H54 (cell line): ENCODE results near the gene ABCF3.

ENCODE experiments used
- DNase-seq: peaks from one replicate; pipeline ENCODE4 v3.0.0; 2011; ENCODE audit warnings: low spot score, mixed read lengths; ENCODE audit not compliant: insufficient read length
- FAIRE-seq: peaks from 3 replicates; lab custom pipeline; 2011; peaks lifted over from hg19 to GRCh38; lab: Jason Lieb, UNC
- POLR2A ChIP-seq: IDR thresholded peaks from 2 replicates; pipeline ENCODE4 v1.6.1; 2011; ENCODE audit warnings: low read depth, mild to moderate bottlenecking, low read length

Gene ABCF3

DNA sequence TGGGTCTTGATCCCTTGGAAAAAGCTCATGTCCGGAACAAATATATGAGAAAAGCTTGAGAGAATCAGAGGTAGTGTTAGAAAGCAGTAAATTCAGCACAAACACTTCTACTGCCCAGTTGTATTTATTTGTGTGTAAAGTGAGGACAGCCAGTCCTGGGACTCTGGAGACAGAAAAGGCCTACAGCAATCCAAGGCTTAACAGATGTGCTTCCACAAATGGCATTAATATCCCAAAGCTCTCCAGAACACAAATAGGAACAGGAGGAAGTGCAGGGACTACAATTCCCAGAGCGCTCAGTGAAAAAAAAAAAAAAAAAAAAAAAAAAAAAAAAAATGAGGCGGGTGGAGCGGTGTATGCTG, 11.7 kb upstream of the ABCF3 start:
- no peak for FAIRE-seq
- no peak for TF ChIP-seq POLR2A

DNA sequence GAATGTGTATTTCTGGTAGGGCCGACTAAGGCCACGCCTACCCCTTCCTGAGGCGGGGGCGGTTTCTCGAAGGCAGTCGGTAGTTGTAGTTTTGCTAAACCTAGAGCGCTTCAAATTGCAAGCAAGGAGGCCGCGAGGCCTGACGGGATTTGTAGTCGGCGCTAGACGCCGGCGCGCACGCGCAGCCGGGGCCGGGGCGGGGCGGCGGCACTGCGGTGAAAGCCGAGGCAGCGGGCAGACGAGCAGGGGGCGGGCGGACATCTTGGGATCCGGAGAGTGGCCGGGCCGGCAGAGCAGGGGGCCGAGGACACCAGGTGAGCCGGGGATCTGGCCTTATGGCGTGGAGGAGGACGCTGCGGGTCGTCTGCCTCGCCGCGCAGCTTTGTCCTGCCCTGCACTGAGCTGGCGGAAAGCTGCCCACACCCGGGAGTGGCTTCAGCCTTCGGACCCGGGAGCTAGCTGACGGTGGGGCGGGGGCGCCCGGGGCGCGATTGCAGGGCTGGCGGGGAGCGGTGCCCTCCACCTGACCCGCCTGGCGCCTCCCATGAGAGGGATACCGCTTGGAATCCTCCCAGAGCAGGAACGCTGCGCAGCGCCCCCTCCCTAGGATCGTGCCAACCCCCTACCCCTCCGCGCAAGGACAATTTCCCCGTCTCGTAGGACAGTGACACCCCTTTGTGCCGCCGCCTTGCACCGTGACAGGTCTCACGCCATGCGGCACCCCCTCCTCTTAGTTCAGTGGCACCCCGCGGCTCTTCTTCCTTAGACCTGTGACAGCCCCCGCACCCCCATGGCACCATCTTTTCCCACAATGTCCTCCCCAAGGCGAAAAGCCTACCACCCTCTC, 11.1 kb upstream of the ABCF3 start, which contains the start of gene AP2M1:
TSS of gene AP2M1 (plus strand) at position 210 of the 847 bp plus-strand sequence. CDS start 2,139 bp downstream, outside the sequence.
- TF ChIP-seq POLR2A: peak; percentile 90
- FAIRE-seq: peak; percentile 15
- peak; percentile 96 for DNase-seq

More for the DNA sequence above, 11.7 kb upstream of the ABCF3 start:
- no peak for DNase-seq

DNA sequence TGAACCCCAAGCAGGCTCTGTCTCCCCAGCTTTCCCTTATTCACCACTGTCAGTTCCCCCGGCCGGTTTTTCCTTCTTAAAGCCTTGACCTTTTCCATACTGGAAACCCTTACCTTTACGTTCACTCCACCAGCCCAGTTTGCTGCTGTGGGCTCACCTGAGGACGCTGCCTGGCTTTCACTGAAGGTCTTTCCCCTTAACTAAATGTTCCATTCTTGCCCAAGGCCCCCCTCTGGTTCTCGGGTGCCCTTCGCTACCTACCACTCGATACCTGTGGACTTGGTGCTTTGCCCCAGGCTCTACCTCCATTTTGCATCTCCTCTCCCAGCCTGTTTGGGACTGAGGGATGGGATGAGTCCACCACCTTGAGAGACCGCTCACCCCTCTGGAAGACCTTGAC, 10.5 kb upstream of the ABCF3 start:
- FAIRE-seq (no peak), DNase-seq (no peak)
- no peak for TF ChIP-seq POLR2A

DNA sequence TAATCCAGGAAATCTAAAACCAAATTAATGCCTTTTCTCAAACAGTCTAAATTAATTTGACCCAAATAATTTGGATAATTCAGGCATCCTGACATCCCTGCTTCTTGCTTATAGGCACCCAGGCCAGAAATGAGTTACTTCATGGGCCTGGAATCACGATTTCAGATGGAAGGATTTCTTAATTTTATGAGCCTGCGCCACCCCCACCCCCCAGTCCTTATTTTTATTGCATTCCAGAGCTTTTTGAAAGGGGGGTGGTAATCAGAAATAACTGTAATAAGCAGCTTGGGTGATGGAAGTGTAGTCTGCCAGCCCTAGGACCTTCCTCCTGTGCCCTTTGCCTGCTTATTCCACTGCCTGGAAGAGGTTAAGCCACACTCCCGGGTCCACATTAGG, 10.0 kb upstream of the ABCF3 start:
- no peak for DNase-seq
- no peak for TF ChIP-seq POLR2A
- FAIRE-seq: no peak

DNA sequence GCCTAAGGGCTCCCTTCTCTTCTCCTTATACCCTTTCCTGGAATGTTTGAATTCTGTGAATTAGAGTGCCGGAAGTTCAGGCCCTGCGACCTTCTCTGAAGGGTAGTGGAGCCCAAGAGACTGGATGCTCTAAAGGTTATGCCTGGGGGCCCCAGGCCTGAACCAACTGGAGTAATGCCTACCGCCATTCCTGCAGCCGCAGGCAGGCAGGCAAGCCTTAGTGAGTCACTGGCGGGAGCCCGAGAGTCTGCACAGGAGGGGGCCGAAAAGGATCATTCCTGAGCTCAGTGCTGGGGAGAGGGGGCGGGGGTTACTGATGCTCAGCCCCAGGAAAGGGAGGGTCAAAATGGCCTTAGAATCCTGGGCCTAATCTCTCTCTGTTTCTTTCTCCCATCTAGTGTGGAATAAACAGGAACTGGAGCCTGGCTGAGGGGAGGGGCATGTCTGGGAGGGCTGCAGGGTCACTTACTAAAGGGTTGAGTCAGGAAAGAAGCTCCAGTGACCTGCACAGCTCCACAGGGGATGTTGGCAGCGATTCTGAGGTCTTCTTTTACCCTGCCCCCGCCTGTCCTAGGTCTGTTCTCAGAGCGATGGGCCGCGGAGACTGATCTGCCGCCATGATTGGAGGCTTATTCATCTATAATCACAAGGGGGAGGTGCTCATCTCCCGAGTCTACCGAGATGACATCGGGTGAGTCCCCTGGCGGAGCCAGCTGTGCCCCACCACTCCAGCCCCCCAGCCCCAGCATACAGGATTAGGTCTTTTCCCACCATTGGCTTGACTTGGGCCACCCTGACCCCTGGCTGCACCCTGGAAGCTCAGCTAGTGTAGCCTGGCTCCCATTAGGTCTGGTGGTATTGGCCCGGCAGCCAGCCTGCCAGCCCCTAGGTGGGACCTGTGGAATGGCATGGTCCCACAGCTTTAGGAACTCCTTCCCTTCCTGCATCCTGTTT, 9.3 kb upstream of the ABCF3 start:
- peak; percentile 96 for DNase-seq
- FAIRE-seq: peak; percentile 88
- peak; percentile 56 for TF ChIP-seq POLR2A

DNA sequence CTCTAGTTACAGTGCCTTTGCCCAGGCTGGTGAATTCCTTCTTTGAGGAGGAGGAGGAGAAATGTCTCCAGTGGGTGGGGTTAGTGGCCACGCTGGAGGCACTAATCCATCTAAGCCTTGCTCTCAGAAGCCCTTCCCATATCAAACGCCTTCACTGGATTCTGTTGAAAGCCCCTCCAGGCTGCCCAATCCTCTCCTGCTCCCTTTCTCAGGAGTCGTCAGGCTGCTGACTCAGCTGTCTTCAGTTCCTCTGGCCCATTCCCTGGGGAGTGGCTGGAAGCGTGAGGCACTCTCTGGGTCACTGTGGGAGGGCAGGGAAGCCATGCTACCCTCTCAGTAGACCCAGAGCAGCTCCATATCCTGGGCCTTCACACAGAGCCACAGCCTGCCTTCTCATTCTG, 8.7 kb upstream of the ABCF3 start:
- no peak for FAIRE-seq
- no peak for TF ChIP-seq POLR2A
- no peak for DNase-seq

DNA sequence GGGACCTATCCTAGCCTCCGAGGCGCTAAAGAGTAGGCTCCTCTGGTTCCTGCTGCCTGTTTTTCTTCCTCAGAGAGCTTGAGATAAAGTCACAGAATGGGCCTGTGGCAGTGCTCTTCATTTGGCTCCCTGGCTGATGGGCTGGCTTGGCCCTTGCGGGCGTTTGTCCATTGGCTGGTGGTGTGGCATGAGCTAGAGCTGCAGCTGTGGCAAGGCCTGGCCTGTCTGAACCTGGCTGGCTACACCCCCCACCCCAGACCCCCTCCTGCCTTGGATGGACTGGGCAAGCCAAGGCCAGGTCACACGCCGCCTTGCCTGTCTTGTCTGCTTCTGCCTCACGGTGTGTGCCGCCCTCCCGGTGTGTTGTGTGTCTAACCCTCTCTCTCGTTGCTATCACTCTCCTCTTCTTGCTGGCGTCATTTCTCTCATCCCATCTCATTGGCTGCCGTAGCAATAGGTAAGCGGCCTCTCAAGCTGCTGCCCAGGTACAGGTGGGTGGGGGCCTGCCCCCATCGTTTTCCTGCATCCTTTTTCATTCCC, 8.2 kb upstream of the ABCF3 start:
- no peak for TF ChIP-seq POLR2A
- FAIRE-seq: no peak
- no peak for DNase-seq

DNA sequence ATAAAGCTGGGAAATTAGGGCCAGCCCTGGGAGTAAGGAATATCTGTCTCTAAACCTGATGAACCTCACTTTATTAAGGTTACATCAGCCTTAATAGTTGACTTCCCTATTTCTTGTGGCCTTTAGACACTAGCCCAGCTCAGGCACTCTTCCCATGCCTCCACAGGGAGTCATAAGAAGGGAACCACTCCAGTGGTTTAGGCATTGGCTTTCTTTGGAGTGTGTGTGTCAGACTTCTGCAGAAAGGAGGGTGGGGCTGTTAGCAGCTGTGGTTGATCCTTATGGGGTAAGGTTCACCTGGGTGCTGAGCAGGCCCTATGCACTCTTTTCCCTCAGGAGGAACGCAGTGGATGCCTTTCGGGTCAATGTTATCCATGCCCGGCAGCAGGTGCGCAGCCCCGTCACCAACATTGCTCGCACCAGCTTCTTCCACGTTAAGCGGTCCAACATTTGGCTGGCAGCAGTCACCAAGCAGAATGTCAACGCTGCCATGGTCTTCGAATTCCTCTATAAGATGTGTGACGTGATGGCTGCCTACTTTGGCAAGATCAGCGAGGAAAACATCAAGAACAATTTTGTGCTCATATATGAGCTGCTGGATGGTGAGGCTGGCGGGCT, 7.4 kb upstream of the ABCF3 start:
- FAIRE-seq: no peak
- DNase-seq: no peak
- TF ChIP-seq POLR2A: no peak

DNA sequence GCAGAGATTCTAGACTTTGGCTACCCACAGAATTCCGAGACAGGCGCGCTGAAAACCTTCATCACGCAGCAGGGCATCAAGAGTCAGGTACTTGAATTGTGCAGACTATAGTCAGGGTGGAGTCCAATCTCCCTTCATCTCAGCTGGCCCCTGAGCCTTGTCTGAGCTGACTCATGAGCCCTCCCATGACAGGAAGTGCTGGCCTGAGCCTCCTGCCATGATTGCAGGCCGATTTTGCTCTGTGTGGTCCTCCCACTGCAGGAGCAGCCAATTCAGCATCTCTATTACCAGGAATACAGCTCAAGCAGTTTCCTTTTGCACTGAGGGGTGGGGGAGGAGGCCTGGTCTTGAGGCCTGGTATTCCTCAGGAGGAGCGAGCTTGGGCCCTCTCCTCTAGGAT, 5.8 kb upstream of the ABCF3 start:
- peak; percentile 52 for FAIRE-seq
- DNase-seq: peak; percentile 84
- TF ChIP-seq POLR2A: no peak

DNA sequence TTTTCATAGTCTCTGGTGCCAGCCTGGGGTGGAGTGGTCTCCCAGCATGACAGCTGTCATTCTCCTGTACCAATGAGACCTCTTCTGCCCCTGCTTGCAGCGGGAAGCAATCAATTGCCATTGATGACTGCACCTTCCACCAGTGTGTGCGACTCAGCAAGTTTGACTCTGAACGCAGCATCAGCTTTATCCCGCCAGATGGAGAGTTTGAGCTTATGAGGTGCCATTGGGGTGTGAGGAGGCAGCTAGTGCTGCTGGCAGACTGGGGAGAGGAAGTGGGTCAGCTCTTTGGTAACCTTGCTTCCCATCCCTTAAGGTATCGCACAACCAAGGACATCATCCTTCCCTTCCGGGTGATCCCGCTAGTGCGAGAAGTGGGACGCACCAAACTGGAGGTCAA, 4.4 kb upstream of the ABCF3 start:
- no peak for FAIRE-seq
- no peak for TF ChIP-seq POLR2A

DNA sequence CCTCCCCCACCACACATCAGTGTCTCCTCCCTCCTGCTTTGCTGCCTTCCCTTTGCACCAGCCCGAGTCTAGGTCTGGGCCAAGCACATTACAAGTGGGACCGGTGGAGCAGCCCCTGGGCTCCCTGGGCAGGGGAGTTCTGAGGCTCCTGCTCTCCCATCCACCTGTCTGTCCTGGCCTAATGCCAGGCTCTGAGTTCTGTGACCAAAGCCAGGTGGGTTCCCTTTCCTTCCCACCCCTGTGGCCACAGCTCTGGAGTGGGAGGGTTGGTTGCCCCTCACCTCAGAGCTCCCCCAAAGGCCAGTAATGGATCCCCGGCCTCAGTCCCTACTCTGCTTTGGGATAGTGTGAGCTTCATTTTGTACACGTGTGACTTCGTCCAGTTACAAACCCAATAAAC, 2.3 kb upstream of the ABCF3 start:
- FAIRE-seq: no peak
- no peak for DNase-seq
- TF ChIP-seq POLR2A: no peak

More for the DNA sequence above, 4.4 kb upstream of the ABCF3 start:
- no peak for DNase-seq

DNA sequence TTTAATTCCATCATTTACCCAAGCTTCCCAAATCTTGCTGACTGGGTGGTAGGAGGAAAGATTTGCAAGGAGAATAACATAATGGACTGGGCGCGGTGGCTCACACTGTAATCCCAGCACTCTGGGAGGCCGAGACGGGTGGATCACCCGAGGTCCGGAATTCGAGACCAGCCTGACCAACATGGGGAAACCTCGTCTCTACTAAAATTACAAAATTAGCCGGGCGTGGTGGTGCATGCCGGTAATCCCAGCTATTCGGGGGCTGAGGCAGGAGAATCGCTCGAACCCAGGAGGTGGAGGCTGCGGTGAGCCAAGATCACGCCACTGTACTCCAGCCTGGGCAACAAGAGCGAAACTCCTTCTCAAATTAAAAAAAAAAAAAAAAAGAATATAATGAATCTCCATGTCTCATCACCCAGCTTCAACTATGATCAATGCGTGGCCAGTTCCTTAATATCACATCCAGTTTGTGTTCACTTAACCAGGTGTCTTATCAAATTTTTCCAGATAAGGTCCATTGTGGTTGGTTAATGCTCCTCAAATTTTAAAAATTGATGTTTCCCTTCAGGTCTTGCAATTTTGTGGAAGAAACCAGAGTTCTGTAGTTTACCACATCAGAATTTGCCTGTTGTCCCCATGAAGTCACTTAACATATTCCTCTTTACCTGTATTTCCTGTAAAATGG, 1.3 kb upstream of the ABCF3 start:
- FAIRE-seq: no peak

DNA sequence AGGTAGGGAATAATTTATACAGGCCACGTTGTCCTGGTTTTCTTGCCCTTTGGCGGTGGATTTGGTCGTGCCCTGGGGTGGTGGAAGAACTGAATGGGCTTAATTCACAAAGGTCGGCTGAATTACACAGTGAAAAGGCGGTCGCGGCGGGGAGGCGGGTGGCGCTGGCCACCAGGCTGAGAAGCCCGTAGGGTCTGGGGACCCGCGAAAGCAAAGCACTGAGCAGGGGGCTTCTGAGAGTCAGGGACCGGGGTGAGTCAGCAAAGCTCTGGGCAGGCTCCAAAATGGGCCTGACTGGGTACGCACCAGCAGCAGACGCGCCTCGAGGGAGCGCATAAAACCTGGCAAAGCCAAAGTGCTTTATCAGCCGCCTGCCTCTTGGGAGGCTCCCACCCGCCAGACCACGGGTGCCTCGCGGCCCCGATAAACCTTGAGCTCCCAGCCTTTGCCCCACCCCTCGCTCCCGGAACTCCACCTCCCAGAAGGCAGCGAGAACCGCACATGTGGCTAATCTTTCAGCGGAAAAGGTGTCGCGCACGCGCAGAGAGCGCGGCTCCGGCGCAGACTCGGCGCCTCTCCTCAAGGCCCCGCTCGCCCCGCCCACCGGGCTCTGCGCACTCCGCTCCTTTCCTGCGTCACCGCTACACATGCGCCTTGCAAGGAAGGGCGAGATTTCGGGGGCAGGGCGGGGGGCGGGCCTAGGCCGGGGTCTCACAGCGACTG, 377 bp upstream of the ABCF3 start:
- FAIRE-seq: peak; percentile 83
- TF ChIP-seq POLR2A: no peak
- peak; percentile 96 for DNase-seq

More for the DNA sequence above, 1.3 kb upstream of the ABCF3 start:
- TF ChIP-seq POLR2A: no peak
- no peak for DNase-seq
